BLaER1 treated with 17β-estradiol and CSF1 and Interleukin-3, amounts not matched to agents 10 nM and 100 nM (cell line): Measurements from ENCODE around the gene SEC14L5.

Experiments used
- H3K27ac ChIP-seq, 11 experiments: shearing (Covaris generic); formaldehyde crosslinking; 2 replicates each; pipeline ENCODE4 v1.8.1; 2022
- H3K27me3 ChIP-seq, 11 experiments: shearing (Covaris generic); formaldehyde crosslinking; 2 replicates each; pipeline ENCODE4 v1.8.1; 2022
- H3K36me3 ChIP-seq, 11 experiments: shearing (Covaris generic); formaldehyde crosslinking; 2 replicates each; pipeline ENCODE4 v1.8.1; 2022
- H3K4me1 ChIP-seq, 10 experiments: shearing (Covaris generic); formaldehyde crosslinking; 2 replicates each; pipeline ENCODE4 v1.8.1; 2022
- H3K4me2 ChIP-seq, 11 experiments: shearing (Covaris generic); formaldehyde crosslinking; 2 replicates each; pipeline ENCODE4 v1.8.1; 2022
- H3K4me3 ChIP-seq, 10 experiments: shearing (Covaris generic); formaldehyde crosslinking; 2 replicates each; pipeline ENCODE4 v1.8.1; 2022
- H3K9ac ChIP-seq, 11 experiments: shearing (Covaris generic); formaldehyde crosslinking; 2 replicates each; pipeline ENCODE4 v1.8.1; 2022
- H3K9me3 ChIP-seq, 11 experiments: shearing (Covaris generic); formaldehyde crosslinking; replicated peaks in 1 of 11; 2 replicates each; pipeline ENCODE4 v1.8.1; 2022
- H4K20me1 ChIP-seq, 11 experiments: shearing (Covaris generic); formaldehyde crosslinking; 2 replicates each; pipeline ENCODE4 v1.8.1; 2022
- Cebpa-rat ChIP-seq, 11 experiments: shearing (Covaris generic); IDR thresholded peaks; 2 replicates each; pipeline ENCODE4 v1.8.1; 2022

Gene SEC14L5

DNA sequence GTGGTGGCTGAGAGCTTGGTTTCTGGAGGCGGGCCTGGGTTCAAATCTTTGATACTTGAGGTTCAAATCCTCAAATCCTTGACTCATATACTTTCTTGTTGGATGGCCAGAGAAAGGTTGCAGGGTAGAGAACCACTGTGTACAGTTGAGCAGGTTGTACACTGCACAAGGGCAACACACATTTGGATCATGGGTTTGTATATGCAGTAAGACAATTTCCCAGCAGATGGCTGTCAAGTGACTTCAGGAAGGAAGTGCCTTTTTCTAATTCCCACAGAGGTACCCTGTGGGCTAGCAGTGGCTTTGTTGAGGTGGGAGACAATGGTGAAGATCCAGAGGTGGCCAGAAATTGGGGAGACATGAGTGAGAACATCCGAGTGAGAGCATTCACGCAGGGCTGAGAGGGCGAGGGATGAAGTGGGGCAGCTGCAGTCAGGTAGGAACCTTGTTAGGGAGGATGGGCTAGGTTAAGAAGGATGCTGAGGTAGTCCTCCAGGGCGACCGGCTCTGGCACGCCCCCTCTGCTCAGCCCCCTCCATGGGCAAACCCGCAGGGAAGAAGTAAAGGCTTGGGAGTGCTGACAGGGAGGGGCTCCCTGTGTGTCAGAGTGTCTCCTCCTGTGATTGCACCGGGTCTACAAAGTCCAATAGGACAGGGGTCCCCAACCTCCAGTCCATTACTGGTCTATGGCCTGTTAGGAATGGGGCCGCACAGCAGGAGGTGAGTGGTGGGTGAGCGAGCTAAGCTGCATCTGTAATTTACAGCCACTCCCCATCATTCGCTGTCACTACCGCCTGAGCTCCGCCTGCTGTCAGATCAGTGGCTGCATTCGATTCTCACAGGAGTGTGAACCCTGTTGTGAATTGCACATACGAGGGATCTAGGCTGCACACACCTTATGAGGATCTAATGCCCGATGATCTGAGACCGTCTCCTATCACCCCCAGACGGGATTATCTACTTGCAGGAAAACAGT is 104.9 kb downstream of the SEC14L5 start:
- H3K4me1 ChIP-seq: peaks cover 16 to 38% (median 34%) of the 10 kb centered on the region in 10 experiments
- 0 out of 22 replicates have a peak, but pooled peaks cover 0 to 7% (median 0%) of the 10 kb centered on the region in 11 experiments for H4K20me1 ChIP-seq
- H3K4me2 ChIP-seq: peak overlapping the region in 9 of 11 experiments; percentile 5 to 81 (median 69); a peak in 15 of 22 replicates
- no peak overlapping the region for H3K9ac ChIP-seq
- no peak for TF ChIP-seq Cebpa-rat (IDR thresholded peaks at IDR 0.05)
- no peak overlapping the region for H3K4me3 ChIP-seq
- H3K36me3 ChIP-seq: no peaks in the 10 kb centered on the region
- 0 out of 22 replicates have a peak, but pooled peaks cover 0 to 6% (median 0%) of the 10 kb centered on the region in 11 experiments for H3K27me3 ChIP-seq
- H3K9me3 ChIP-seq: no peaks in the 10 kb centered on the region
- H3K27ac ChIP-seq: no peak overlapping the region

DNA sequence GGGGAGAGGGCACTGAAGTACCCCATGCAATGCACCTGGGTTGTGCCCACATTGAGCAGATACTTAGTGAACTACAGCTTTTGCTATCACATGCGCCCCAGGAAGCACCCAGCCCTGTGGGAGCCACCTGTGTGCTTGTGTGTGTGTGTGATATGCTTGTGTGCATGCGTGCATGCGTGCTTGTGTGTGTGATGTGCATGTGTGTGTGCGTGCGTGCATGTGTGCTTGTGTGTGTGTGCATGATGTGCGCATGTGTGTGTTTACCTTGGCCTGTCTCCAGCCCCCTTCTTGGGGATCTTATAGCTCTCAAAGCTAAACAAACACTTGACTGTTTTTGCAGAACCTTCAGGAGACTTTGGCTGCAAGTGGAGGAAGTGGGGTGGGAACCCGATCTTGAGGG is 106.8 kb downstream of the SEC14L5 start:
- Histone ChIP-seq H3K9me3 (0 out of 22 replicates have a peak, but pooled peaks cover 0 to under 1% (median 0%) of the 10 kb centered on the region in 11 experiments), H3K27me3 (0 out of 22 replicates have a peak, but pooled peaks cover 0 to 6% (median 0%) of the 10 kb centered on the region in 11 experiments), H3K36me3 (no peaks in the 10 kb centered on the region), H3K4me1 (peaks cover 7 to 21% (median 19%) of the 10 kb centered on the region in 10 experiments; a peak in 17 of 20 replicates), H3K4me3 (no peak overlapping the region), H3K9ac (no peak overlapping the region), H3K4me2 (no peak overlapping the region), H3K27ac (no peak overlapping the region), H4K20me1 (0 out of 22 replicates have a peak, but pooled peaks cover 0 to 7% (median 0%) of the 10 kb centered on the region in 11 experiments)
- TF ChIP-seq Cebpa-rat (IDR thresholded peaks at IDR 0.05): no peak

DNA sequence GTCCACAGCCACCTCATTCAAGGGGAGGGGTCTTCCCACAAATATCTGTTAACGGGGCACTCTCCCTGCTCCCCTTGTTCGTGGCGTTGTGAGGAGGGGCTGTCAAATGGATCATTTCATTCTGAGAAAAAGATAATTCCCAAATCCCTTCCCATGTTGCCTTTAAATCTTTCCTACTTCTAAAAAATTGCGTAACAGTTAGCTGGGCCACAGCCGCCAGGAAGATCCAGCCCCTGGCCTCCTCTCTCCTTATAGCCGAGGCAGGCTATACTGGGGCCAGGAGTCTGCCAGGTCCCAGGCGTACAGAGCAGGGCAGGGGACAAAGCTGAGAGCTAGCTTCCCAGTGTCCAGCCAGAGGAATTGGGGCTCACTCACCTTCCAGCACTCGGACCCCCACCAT is 107.2 kb downstream of the SEC14L5 start:
- H3K27me3 ChIP-seq: 0 out of 22 replicates have a peak, but pooled peaks cover 0 to 6% (median 0%) of the 10 kb centered on the region in 11 experiments
- peak in 7 of 11 experiments; percentile 20 to 82 (median 47); a peak in 7 of 22 replicates for TF ChIP-seq Cebpa-rat (IDR thresholded peaks at IDR 0.05)
- H3K4me1 ChIP-seq: peaks cover 7 to 21% (median 18%) of the 10 kb centered on the region in 10 experiments; a peak in 17 of 20 replicates
- no peak overlapping the region for H3K4me2 ChIP-seq
- H3K9me3 ChIP-seq: peaks cover 0 to 5% (median 0%) of the 10 kb centered on the region in 11 experiments; a peak in 1 of 22 replicates
- H4K20me1 ChIP-seq: 0 out of 22 replicates have a peak, but pooled peaks cover 0 to 7% (median 0%) of the 10 kb centered on the region in 11 experiments
- no peak overlapping the region for H3K4me3 ChIP-seq
- H3K36me3 ChIP-seq: no peaks in the 10 kb centered on the region
- H3K9ac ChIP-seq: 0 out of 22 replicates have a peak overlapping the region, but pooled peaks of 1 of the 11 experiments have one; percentile 6
- H3K27ac ChIP-seq: no peak overlapping the region

DNA sequence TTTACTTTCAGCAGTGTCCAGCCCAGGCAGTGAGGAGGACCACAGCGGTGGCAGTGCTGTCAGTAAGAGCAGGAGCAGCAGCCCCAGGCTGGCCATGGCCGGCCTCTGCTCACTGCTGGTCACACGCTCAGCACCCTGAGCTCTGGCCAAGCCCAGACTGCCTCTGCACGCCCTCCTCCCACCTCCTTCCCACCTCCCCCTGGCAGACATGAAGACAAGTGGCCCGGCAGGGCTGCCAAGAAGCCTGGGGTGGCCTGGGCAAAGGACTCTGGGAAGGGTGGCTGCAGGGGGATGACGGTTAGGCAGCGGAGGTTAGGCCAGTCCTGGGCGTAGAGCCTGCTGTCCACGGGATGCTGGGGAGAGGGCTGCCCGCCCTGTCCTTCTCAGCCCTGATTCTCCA is 107.7 kb downstream of the SEC14L5 start, which contains the start of gene C16orf89:
Gene C16orf89 (minus strand): TSS at position 144 of the 400 bp plus-strand sequence. CDS start 48 bp downstream, at position 96.
- Histone ChIP-seq H4K20me1 (0 out of 22 replicates have a peak, but pooled peaks cover 0 to 7% (median 0%) of the 10 kb centered on the region in 11 experiments), H3K9me3 (peaks cover 0 to 10% (median 0%) of the 10 kb centered on the region in 11 experiments; a peak in 2 of 22 replicates), H3K27me3 (0 out of 22 replicates have a peak, but pooled peaks cover 0 to 6% (median 0%) of the 10 kb centered on the region in 11 experiments), H3K27ac (no peak within 1 kb of the TSS), H3K9ac (0 out of 22 replicates have a peak within 1 kb of the TSS, but pooled peaks of 1 of the 11 experiments have one; percentile 6), H3K4me3 (no peak within 1 kb of the TSS), H3K4me1 (peaks cover 7 to 24% (median 19%) of the 10 kb centered on the region in 10 experiments; a peak in 17 of 20 replicates), H3K4me2 (no peak within 1 kb of the TSS), H3K36me3 (no peaks in the 10 kb centered on the region)
- TF ChIP-seq Cebpa-rat (IDR thresholded peaks at IDR 0.05): no peak

DNA sequence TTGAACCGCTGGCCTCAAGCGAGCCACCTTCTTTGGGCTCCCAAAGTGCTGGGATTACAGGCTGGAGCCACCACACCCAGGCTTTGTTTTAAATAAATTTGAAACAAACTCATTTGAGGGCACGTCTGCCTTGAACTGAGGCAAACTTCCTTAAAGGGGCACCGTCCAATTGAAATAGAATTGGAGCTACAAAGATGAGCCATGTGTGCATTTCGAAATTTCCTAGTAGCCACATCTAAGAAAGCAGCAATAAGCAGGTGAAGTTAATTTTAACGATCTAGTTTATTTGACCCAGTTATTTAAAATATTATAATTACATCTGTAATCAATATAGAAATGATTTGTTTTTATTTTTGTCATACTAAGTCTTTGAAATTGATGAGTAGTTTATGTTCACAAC is 108.4 kb downstream of the SEC14L5 start:
- Histone ChIP-seq H4K20me1 (0 out of 22 replicates have a peak, but pooled peaks cover 0 to 6% (median 0%) of the 10 kb centered on the region in 11 experiments), H3K4me1 (peaks cover 12 to 29% (median 25%) of the 10 kb centered on the region in 10 experiments), H3K36me3 (no peaks in the 10 kb centered on the region), H3K4me3 (no peak overlapping the region), H3K27me3 (0 out of 22 replicates have a peak, but pooled peaks cover 0 to 6% (median 0%) of the 10 kb centered on the region in 11 experiments), H3K9ac (no peak overlapping the region), H3K27ac (no peak overlapping the region), H3K9me3 (peaks cover 0 to 14% (median 0%) of the 10 kb centered on the region in 11 experiments; a peak in 2 of 22 replicates), H3K4me2 (no peak overlapping the region)
- no peak for TF ChIP-seq Cebpa-rat (IDR thresholded peaks at IDR 0.05)
